ENCODE measurements around the gene ABHD14A. TPM values are rescaled to one million over a fixed set of nuclear protein-coding genes. Genes with fewer than 3 reads are reported as not detected.

Gene ABHD14A
- polyA plus RNA-seq, 2 of the 4 experiments (the other 2 are of a cell fraction) = 6.3 to 9.5 TPM

DNA sequence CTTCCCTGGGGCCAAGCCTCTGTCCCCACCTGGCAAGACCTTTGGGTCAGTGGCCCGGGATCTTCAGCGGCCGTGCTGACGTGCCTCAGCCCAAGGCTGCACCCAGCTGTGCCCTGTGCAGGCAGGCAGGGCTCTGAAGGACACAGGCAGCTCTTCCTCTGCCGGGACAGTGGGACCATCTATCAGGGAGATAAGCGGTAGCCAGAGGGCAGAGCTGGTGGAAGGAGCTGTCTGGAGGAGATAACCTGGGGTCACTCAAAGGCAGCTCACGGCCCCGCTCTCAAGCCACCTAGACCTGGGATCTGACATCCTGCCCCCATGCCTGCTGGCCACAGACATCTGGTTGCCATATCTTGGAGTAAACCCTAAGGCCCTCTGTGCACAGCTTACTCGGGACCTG lies 54.2 kb downstream of the ABHD14A start:
- ChIA-PET POLR2A (no interaction called here), CTCF (interaction anchor here (0.7 to 0.8 kb wide), 3 partner anchors 25 to 94 kb away, joined by 3 read pairs; no protein-coding TSS in a partner anchor)
- TF ChIP-seq MAZ (IDR thresholded peaks at IDR 0.05; ENCODE audit: borderline replicate concordance, low read depth, low read length) (no peak), ZSCAN20 (CRISPR knock-in tag; IDR thresholded peaks at IDR 0.05) (no peak), SREBF2 (IDR thresholded peaks at IDR 0.05) (no peak), RCOR1 (IDR thresholded peaks at IDR 0.05; ENCODE audit: low read depth, low read length) (no peak), KDM1A (IDR thresholded peaks at IDR 0.05; ENCODE audit: low read depth) (no peak), NR3C1 (IDR thresholded peaks at IDR 0.05) (no peak), GATA3 (IDR thresholded peaks at IDR 0.05; ENCODE audit: borderline replicate concordance) (no peak), CBX2 (IDR thresholded peaks at IDR 0.05; ENCODE audit: borderline replicate concordance, low read depth) (no peak), ESRRA (IDR thresholded peaks at IDR 0.05; ENCODE audit: borderline replicate concordance, low read length) (no peak), POLR2A (IDR thresholded peaks at IDR 0.05; ENCODE audit: low read length) (no peak), RNF2 (IDR thresholded peaks at IDR 0.05; ENCODE audit: borderline replicate concordance, low read depth) (no peak), CHD2 (IDR thresholded peaks at IDR 0.05; ENCODE audit: low read length, partially characterized antibody) (no peak), MAFK (IDR thresholded peaks at IDR 0.05; ENCODE audit: partially characterized antibody) (no peak), ZNF302 (CRISPR knock-in tag; IDR thresholded peaks at IDR 0.05) (no peak)
- TF ChIP-seq, protein P1, sequence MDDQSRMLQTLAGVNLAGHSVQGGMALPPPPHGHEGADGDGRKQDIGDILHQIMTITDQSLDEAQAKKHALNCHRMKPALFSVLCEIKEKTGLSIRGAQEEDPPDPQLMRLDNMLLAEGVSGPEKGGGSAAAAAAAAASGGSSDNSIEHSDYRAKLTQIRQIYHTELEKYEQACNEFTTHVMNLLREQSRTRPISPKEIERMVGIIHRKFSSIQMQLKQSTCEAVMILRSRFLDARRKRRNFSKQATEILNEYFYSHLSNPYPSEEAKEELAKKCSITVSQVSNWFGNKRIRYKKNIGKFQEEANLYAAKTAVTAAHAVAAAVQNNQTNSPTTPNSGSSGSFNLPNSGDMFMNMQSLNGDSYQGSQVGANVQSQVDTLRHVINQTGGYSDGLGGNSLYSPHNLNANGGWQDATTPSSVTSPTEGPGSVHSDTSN (IDR thresholded peaks at IDR 0.05) = no peak
- TF ChIP-seq, protein P2, sequence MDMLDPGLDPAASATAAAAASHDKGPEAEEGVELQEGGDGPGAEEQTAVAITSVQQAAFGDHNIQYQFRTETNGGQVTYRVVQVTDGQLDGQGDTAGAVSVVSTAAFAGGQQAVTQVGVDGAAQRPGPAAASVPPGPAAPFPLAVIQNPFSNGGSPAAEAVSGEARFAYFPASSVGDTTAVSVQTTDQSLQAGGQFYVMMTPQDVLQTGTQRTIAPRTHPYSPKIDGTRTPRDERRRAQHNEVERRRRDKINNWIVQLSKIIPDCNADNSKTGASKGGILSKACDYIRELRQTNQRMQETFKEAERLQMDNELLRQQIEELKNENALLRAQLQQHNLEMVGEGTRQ (IDR thresholded peaks at IDR 0.05) = no peak

GRCh38 chr3:52029535-52029934 lies 54.7 kb downstream of the ABHD14A start:
- no peaks in the 10 kb centered on the region for H3K9me3 ChIP-seq
- ChIA-PET POLR2A (no interaction called here), CTCF (interaction anchor here (1.6 kb wide), 1 partner anchor 28 kb away, joined by 5 read pairs; no protein-coding TSS in a partner anchor)

More for the DNA sequence above, 54.2 kb downstream of the ABHD14A start:
- H3K4me1 ChIP-seq = no peaks in the 10 kb centered on the region
- H3K4me3 ChIP-seq = no peak overlapping the region
- no peak overlapping the region for H3K4me2 ChIP-seq
- FAIRE-seq (no peak), DNase-seq (ENCODE audit: low read depth in 1 of 2, low spot score in 1 of 2) (no peak), ATAC-seq (no peak)
- no peak overlapping the region for H3K27ac ChIP-seq
- WGBS (ENCODE audit: missing lambda C conversion rate) = 100% methylated on average over 1 of the region's 9 CpGs
- H3K9me3 ChIP-seq = no peaks in the 10 kb centered on the region

More at GRCh38 chr3:52029535-52029934, 54.7 kb downstream of the ABHD14A start:
- Histone ChIP-seq H3K4me1 (no peaks in the 10 kb centered on the region), H3K27ac (no peak overlapping the region), H3K4me3 (no peak overlapping the region), H3K4me2 (no peak overlapping the region)
- WGBS (ENCODE audit: missing lambda C conversion rate) = 50% methylated on average over 5 of the region's 10 CpGs
- TF ChIP-seq ATOH8 (CRISPR knock-in tag; IDR thresholded peaks at IDR 0.05; ENCODE audit: low read depth) (no peak), ZC3H11A (IDR thresholded peaks at IDR 0.05) (no peak), TFCP2L1 (CRISPR knock-in tag; IDR thresholded peaks at IDR 0.05) (no peak)
- DNase-seq (ENCODE audit: low read depth in 1 of 2, low spot score in 1 of 2) (no peak), ATAC-seq (no peak), FAIRE-seq (no peak)

Small RNA genes within 50 kb of the gene (small RNA-seq; reads per million reads assigned to genes)
- gene AC115284.1 = 0 reads per million in 6 experiments

Other genes with a start within 250 kb of the ABHD14A start
- gene IQCF6, start 195.8 kb upstream of the ABHD14A start, polyA plus RNA-seq (2011; rRNA removed) = not detected in 2 replicates
- gene IQCF6, start 195.8 kb upstream of the ABHD14A start, polyA plus RNA-seq (2017; fragmentation: RNase III; extraction: RNeasy Plus Mini Kit Qiagen cat#74134 plus additional on column Dnase treatment) = not detected in 3 replicates
- not detected in 2 replicates for gene IQCF2, start 113.4 kb upstream of the ABHD14A start, polyA plus RNA-seq (2011; rRNA removed)
- gene IQCF2, start 113.4 kb upstream of the ABHD14A start, polyA plus RNA-seq (2017; fragmentation: RNase III; extraction: RNeasy Plus Mini Kit Qiagen cat#74134 plus additional on column Dnase treatment) = not detected in 3 replicates
- not detected in 2 replicates for gene IQCF5, start 99.5 kb upstream of the ABHD14A start, polyA plus RNA-seq (2011; rRNA removed)
- not detected in 3 replicates for gene IQCF5, start 99.5 kb upstream of the ABHD14A start, polyA plus RNA-seq (2017; fragmentation: RNase III; extraction: RNeasy Plus Mini Kit Qiagen cat#74134 plus additional on column Dnase treatment)
- gene IQCF1, start 71.7 kb upstream of the ABHD14A start, polyA plus RNA-seq (2011; rRNA removed) = not detected in 2 replicates
- gene IQCF1, start 71.7 kb upstream of the ABHD14A start, polyA plus RNA-seq (2017; fragmentation: RNase III; extraction: RNeasy Plus Mini Kit Qiagen cat#74134 plus additional on column Dnase treatment) = not detected in 3 replicates
- gene RRP9, start 33.2 kb upstream of the ABHD14A start, polyA plus RNA-seq (2011; rRNA removed) = 17.0 TPM in 2 replicates
- gene RRP9, start 33.2 kb upstream of the ABHD14A start, polyA plus RNA-seq (2017; fragmentation: RNase III; extraction: RNeasy Plus Mini Kit Qiagen cat#74134 plus additional on column Dnase treatment) = 31.3 to 35.1 TPM (median 34.3 TPM) in 3 replicates
- 7.6 and 7.8 TPM in 2 replicates for gene PARP3, start 32.7 kb upstream of the ABHD14A start, polyA plus RNA-seq (2011; rRNA removed)
- gene PARP3, start 32.7 kb upstream of the ABHD14A start, polyA plus RNA-seq (2017; fragmentation: RNase III; extraction: RNeasy Plus Mini Kit Qiagen cat#74134 plus additional on column Dnase treatment) = 10.8 to 14.0 TPM (median 11.0 TPM) in 3 replicates
- gene GPR62, start 19.7 kb upstream of the ABHD14A start, polyA plus RNA-seq (2011; rRNA removed) = not detected in 2 replicates
- gene GPR62, start 19.7 kb upstream of the ABHD14A start, polyA plus RNA-seq (2017; fragmentation: RNase III; extraction: RNeasy Plus Mini Kit Qiagen cat#74134 plus additional on column Dnase treatment) = 0.05 TPM in 1 of 3 replicates, not detected in the others
- gene PCBP4, start 7.6 kb upstream of the ABHD14A start, polyA plus RNA-seq (2011; rRNA removed) = 8.6 and 9.3 TPM in 2 replicates
- gene PCBP4, start 7.6 kb upstream of the ABHD14A start, polyA plus RNA-seq (2017; fragmentation: RNase III; extraction: RNeasy Plus Mini Kit Qiagen cat#74134 plus additional on column Dnase treatment) = 10.9 to 11.5 TPM (median 11.0 TPM) in 3 replicates
- gene ABHD14B, start 1.0 kb upstream of the ABHD14A start, polyA plus RNA-seq (2011; rRNA removed) = 37.9 and 39.7 TPM in 2 replicates
- gene ABHD14B, start 1.0 kb upstream of the ABHD14A start, polyA plus RNA-seq (2017; fragmentation: RNase III; extraction: RNeasy Plus Mini Kit Qiagen cat#74134 plus additional on column Dnase treatment) = 23.2 to 27.2 TPM (median 23.5 TPM) in 3 replicates
- 21.1 and 25.1 TPM in 2 replicates for gene ACY1, start 8.5 kb downstream of the ABHD14A start, polyA plus RNA-seq (2011; rRNA removed)
- gene ACY1, start 8.5 kb downstream of the ABHD14A start, polyA plus RNA-seq (2017; fragmentation: RNase III; extraction: RNeasy Plus Mini Kit Qiagen cat#74134 plus additional on column Dnase treatment) = 19.9 to 21.4 TPM (median 20.7 TPM) in 3 replicates
- 808 and 909 TPM in 2 replicates for gene RPL29, start 20.8 kb downstream of the ABHD14A start, polyA plus RNA-seq (2011; rRNA removed)
- 1,098 to 1,170 TPM (median 1,152 TPM) in 3 replicates for gene RPL29, start 20.8 kb downstream of the ABHD14A start, polyA plus RNA-seq (2017; fragmentation: RNase III; extraction: RNeasy Plus Mini Kit Qiagen cat#74134 plus additional on column Dnase treatment)
- 3.9 and 4.4 TPM in 2 replicates for gene DUSP7, start 81.5 kb downstream of the ABHD14A start, polyA plus RNA-seq (2011; rRNA removed)
- gene DUSP7, start 81.5 kb downstream of the ABHD14A start, polyA plus RNA-seq (2017; fragmentation: RNase III; extraction: RNeasy Plus Mini Kit Qiagen cat#74134 plus additional on column Dnase treatment) = 4.8 TPM in 3 replicates
- gene POC1A, start 179.4 kb downstream of the ABHD14A start, polyA plus RNA-seq (2011; rRNA removed) = 9.4 and 9.8 TPM in 2 replicates
- gene POC1A, start 179.4 kb downstream of the ABHD14A start, polyA plus RNA-seq (2017; fragmentation: RNase III; extraction: RNeasy Plus Mini Kit Qiagen cat#74134 plus additional on column Dnase treatment) = 13.8 to 14.9 TPM (median 14.1 TPM) in 3 replicates
- gene ALAS1, start 223.1 kb downstream of the ABHD14A start, polyA plus RNA-seq (2011; rRNA removed) = 59.7 and 63.7 TPM in 2 replicates
- gene ALAS1, start 223.1 kb downstream of the ABHD14A start, polyA plus RNA-seq (2017; fragmentation: RNase III; extraction: RNeasy Plus Mini Kit Qiagen cat#74134 plus additional on column Dnase treatment) = 50.5 to 56.8 TPM (median 53.9 TPM) in 3 replicates